SJCRH30 (cell line): ENCODE results near the gene IL32. TPM values are rescaled to one million over a fixed set of nuclear protein-coding genes. Genes with fewer than 3 reads are reported as not detected.
"Not testable (repeated sequence)": the region's sequence is repeated elsewhere in the genome, so short reads cannot be mapped to it uniquely, and the experiment has no call there.

Experiments used
- DNase-seq, 2 experiments: peaks; one replicate each; pipeline ENCODE4 v3.0.0-alpha.2; 2015 to 2020
- H3K27ac ChIP-seq: fragments of 250-450 bp; sonication (Bioruptor Pico); 2 replicates; pipeline ENCODE4 v1.5.1; 2020; ENCODE audit warnings: mild to moderate bottlenecking, moderate library complexity
- H3K27me3 ChIP-seq: fragments of 250-450 bp; sonication (Bioruptor Pico); 2 replicates; pipeline ENCODE4 v1.5.1; 2020; ENCODE audit warnings: mild to moderate bottlenecking, moderate library complexity
- H3K36me3 ChIP-seq: fragments of 250-450 bp; sonication (Bioruptor Pico); 2 replicates; pipeline ENCODE4 v1.5.1; 2020; ENCODE audit warnings: mild to moderate bottlenecking, moderate library complexity
- H3K4me1 ChIP-seq: fragments of 250-450 bp; sonication (Bioruptor Pico); 2 replicates; pipeline ENCODE4 v1.5.1; 2020; ENCODE audit warnings: mild to moderate bottlenecking, moderate library complexity
- H3K4me3 ChIP-seq: fragments of 250-450 bp; sonication (Bioruptor Pico); 2 replicates; pipeline ENCODE4 v1.5.1; 2020; ENCODE audit warnings: mild to moderate bottlenecking, moderate library complexity
- H3K9me3 ChIP-seq: fragments of 250-450 bp; sonication (Bioruptor Pico); replicated peaks from 2 replicates; pipeline ENCODE4 v1.5.1; 2020; ENCODE audit warnings: mild to moderate bottlenecking, moderate library complexity
- total RNA-seq: library from RNA; depleted of rRNA; stranded (reverse); fragments of >200 nt; shearing (Covaris generic); gene quantifications from 2 replicates; pipeline ENCODE4 v1.2.3, GENCODE V29; 2014

IL32 gene
- total RNA-seq, 1 experiment from 2014 or later, result 158 TPM

GRCh38 chr16:3036726-3037315, 28.6 kb upstream of the IL32 start, which contains the start of gene BICDL2:
Gene BICDL2 (minus strand): TSS chr16:3036944. CDS start chr16:3035496, 1,448 bp downstream.
- Histone ChIP-seq H3K4me1 (peaks cover 2% of the 10 kb centered on the region; the same call in 1 of the 2 replicates), H3K36me3 (no peaks in the 10 kb centered on the region), H3K27me3 (peaks cover 43% of the 10 kb centered on the region), H3K9me3 (no peaks in the 10 kb centered on the region), H3K4me3 (no peak within 1 kb of the TSS), H3K27ac (no peak within 1 kb of the TSS)
- DNase-seq, result no peak

- H3K27ac ChIP-seq, result no peak overlapping the region
- no peak for DNase-seq
- no peaks in the 10 kb centered on the region for H3K9me3 ChIP-seq
- no peak overlapping the region for H3K4me3 ChIP-seq
- peaks cover 37% of the 10 kb centered on the region for H3K27me3 ChIP-seq
- no peaks in the 10 kb centered on the region for H3K36me3 ChIP-seq
- no peaks in the 10 kb centered on the region for H3K4me1 ChIP-seq
Measured at GRCh38 chr16:3038256-3038655, 27.2 kb upstream of the IL32 start.

- peaks cover 36% of the 10 kb centered on the region for H3K27me3 ChIP-seq
- no peak overlapping the region for H3K4me3 ChIP-seq
- H3K9me3 ChIP-seq, result no peaks in the 10 kb centered on the region
- DNase-seq, result no peak
- no peak overlapping the region for H3K27ac ChIP-seq
- H3K4me1 ChIP-seq, result no peaks in the 10 kb centered on the region
- no peaks in the 10 kb centered on the region for H3K36me3 ChIP-seq
Measured at GRCh38 chr16:3038896-3039295, 26.5 kb upstream of the IL32 start.

GRCh38 chr16:3042376-3042775, 23.1 kb upstream of the IL32 start:
- H3K4me3 ChIP-seq, result no peak overlapping the region
- no peak overlapping the region for H3K27ac ChIP-seq
- H3K9me3 ChIP-seq, result no peaks in the 10 kb centered on the region
- no peaks in the 10 kb centered on the region for H3K36me3 ChIP-seq
- no peak for DNase-seq
- H3K4me1 ChIP-seq, result no peaks in the 10 kb centered on the region
- peaks cover 16% of the 10 kb centered on the region for H3K27me3 ChIP-seq

- Histone ChIP-seq H3K9me3 (no peaks in the 10 kb centered on the region), H3K4me3 (peak overlapping the region; percentile 65; the same call in 1 of the 2 replicates), H3K4me1 (no peaks in the 10 kb centered on the region), H3K27me3 (peaks cover 8% of the 10 kb centered on the region), H3K36me3 (no peaks in the 10 kb centered on the region), H3K27ac (no peak overlapping the region)
- no peak for DNase-seq
Measured at GRCh38 chr16:3044708-3045107, 20.7 kb upstream of the IL32 start.

- no peak within 1 kb of the TSS for H3K27ac ChIP-seq
- peak; percentile 39 to 52 for DNase-seq
- H3K36me3 ChIP-seq, result no peaks in the 10 kb centered on the region
- H3K27me3 ChIP-seq, result peaks cover 7% of the 10 kb centered on the region
- H3K9me3 ChIP-seq, result no peaks in the 10 kb centered on the region
- peak within 1 kb of the TSS; percentile 65 for H3K4me3 ChIP-seq
- no peaks in the 10 kb centered on the region for H3K4me1 ChIP-seq
Measured at GRCh38 chr16:3045758-3046640, 19.4 kb upstream of the IL32 start, which contains the start of gene MMP25. Gene MMP25 (plus strand): TSS chr16:3046561. CDS start chr16:3046918, 357 bp downstream.

- Histone ChIP-seq H3K27ac (no peak overlapping the region), H3K4me3 (no peak overlapping the region), H3K27me3 (peaks cover 5% of the 10 kb centered on the region), H3K9me3 (no peaks in the 10 kb centered on the region), H3K36me3 (no peaks in the 10 kb centered on the region), H3K4me1 (no peaks in the 10 kb centered on the region)
- DNase-seq, result no peak
Measured at GRCh38 chr16:3046641-3047386, 18.6 kb upstream of the IL32 start.

- Histone ChIP-seq H3K27ac (no peak overlapping the region), H3K4me3 (no peak overlapping the region), H3K4me1 (no peaks in the 10 kb centered on the region), H3K36me3 (no peaks in the 10 kb centered on the region), H3K27me3 (peaks cover 5% of the 10 kb centered on the region), H3K9me3 (no peaks in the 10 kb centered on the region)
- no peak for DNase-seq
Measured at GRCh38 chr16:3047387-3047720, 18.1 kb upstream of the IL32 start.

GRCh38 chr16:3049921-3050481, 15.4 kb upstream of the IL32 start:
- DNase-seq, result no peak
- no peaks in the 10 kb centered on the region for H3K9me3 ChIP-seq
- H3K27ac ChIP-seq, result no peak overlapping the region
- no peak overlapping the region for H3K4me3 ChIP-seq
- no peaks in the 10 kb centered on the region for H3K36me3 ChIP-seq
- H3K27me3 ChIP-seq, result peaks cover 5% of the 10 kb centered on the region
- H3K4me1 ChIP-seq, result no peaks in the 10 kb centered on the region

GRCh38 chr16:3050487-3050886, 15.0 kb upstream of the IL32 start:
- no peak overlapping the region for H3K27ac ChIP-seq
- no peaks in the 10 kb centered on the region for H3K4me1 ChIP-seq
- no peaks in the 10 kb centered on the region for H3K9me3 ChIP-seq
- no peak for DNase-seq
- H3K27me3 ChIP-seq, result peaks cover 5% of the 10 kb centered on the region
- H3K36me3 ChIP-seq, result no peaks in the 10 kb centered on the region
- H3K4me3 ChIP-seq, result no peak overlapping the region

GRCh38 chr16:3051009-3051408, 14.4 kb upstream of the IL32 start:
- H3K4me3 ChIP-seq, result no peak overlapping the region
- H3K4me1 ChIP-seq, result no peaks in the 10 kb centered on the region
- H3K27me3 ChIP-seq, result peaks cover 5% of the 10 kb centered on the region
- no peak overlapping the region for H3K27ac ChIP-seq
- H3K36me3 ChIP-seq, result no peaks in the 10 kb centered on the region
- no peaks in the 10 kb centered on the region for H3K9me3 ChIP-seq
- no peak for DNase-seq

GRCh38 chr16:3051494-3051893, 13.9 kb upstream of the IL32 start:
- no peaks in the 10 kb centered on the region for H3K4me1 ChIP-seq
- H3K27ac ChIP-seq, result no peak overlapping the region
- no peaks in the 10 kb centered on the region for H3K36me3 ChIP-seq
- no peaks in the 10 kb centered on the region for H3K9me3 ChIP-seq
- H3K27me3 ChIP-seq, result peaks cover 5% of the 10 kb centered on the region
- H3K4me3 ChIP-seq, result no peak overlapping the region
- DNase-seq, result no peak

- DNase-seq, H3K4me1 ChIP-seq, H3K9me3 ChIP-seq, H3K27ac ChIP-seq, H3K36me3 ChIP-seq, H3K27me3 ChIP-seq, H3K4me3 ChIP-seq: not testable (repeated sequence)
Measured at GRCh38 chr16:3052571-3053329, 12.7 kb upstream of the IL32 start.

- not testable (repeated sequence) for H3K4me3 ChIP-seq, H3K36me3 ChIP-seq, H3K9me3 ChIP-seq, H3K27me3 ChIP-seq, H3K27ac ChIP-seq, H3K4me1 ChIP-seq, DNase-seq
Measured at GRCh38 chr16:3053330-3053710, 12.1 kb upstream of the IL32 start.
